ENCODE data around the gene ANKRD27. TPM values are rescaled to one million over a fixed set of nuclear protein-coding genes. Genes with fewer than 3 reads are reported as not detected.
"Not testable (repeated sequence)": the region's sequence is repeated elsewhere in the genome, so short reads cannot be mapped to it uniquely, and the experiment has no call there.

ANKRD27 gene
- total RNA-seq, 2 experiments from 2014 or later, result 36.6 to 37.0 TPM

GRCh38 chr19:32702010-32702409 lies 27.0 kb upstream of the ANKRD27 start:
- intact Hi-C loops (cut with DNase I, micrococcal nuclease), result no loop called here
- Mint-ChIP-seq H3K4me1 (peaks cover 15% of the 10 kb centered on the region), H3K4me3 (no peak overlapping the region), H3K36me3 (ENCODE audit: low read depth) (peaks cover 86% of the 10 kb centered on the region), H3K9me3 (ENCODE audit: low read depth) (peaks cover 15% of the 10 kb centered on the region), H3K27me3 (no peaks in the 10 kb centered on the region), H3K27ac (no peak overlapping the region)
- DNase-seq, result no peak
- ChIA-PET POLR2A (no interaction called here), CTCF (no interaction called here)
- no peak for ATAC-seq

DNA sequence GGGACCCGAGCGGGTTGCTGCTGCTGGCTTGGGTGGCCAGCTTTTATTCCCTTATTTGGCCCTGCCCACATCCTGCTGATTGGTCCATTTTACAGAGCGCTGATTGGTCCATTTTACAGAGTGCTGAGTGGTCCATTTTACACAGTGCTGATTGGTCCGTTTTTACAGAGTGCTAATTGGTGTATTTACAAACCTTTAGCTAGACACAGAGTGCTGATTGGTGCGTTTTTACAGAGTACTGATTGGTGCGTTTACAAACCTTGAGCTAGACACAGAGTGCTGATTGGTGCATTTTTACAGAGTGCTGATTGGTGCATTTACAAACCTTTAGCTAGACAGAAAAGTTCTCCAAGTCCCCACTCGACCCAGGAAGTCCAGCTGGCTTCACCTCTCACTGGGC lies 25.1 kb upstream of the ANKRD27 start:
- H3K4me3 Mint-ChIP-seq; H3K27ac Mint-ChIP-seq; ATAC-seq; DNase-seq; intact Hi-C loops (cut with DNase I, micrococcal nuclease); H3K27me3 Mint-ChIP-seq: not testable (repeated sequence)
- CTCF ChIA-PET, result interaction anchor here (0.8 to 1.2 kb wide), 2 partner anchors 10 to 12 kb away, joined by 3 read pairs; no protein-coding TSS in a partner anchor
- Mint-ChIP-seq H3K9me3 (ENCODE audit: low read depth) (peaks cover 13% of the 10 kb centered on the region), H3K4me1 (peaks cover 28% of the 10 kb centered on the region), H3K36me3 (ENCODE audit: low read depth) (peaks cover 86% of the 10 kb centered on the region)
- POLR2A ChIA-PET, result interaction anchor here (0.7 kb wide), 1 partner anchor 341 kb away, joined by 4 read pairs; no protein-coding TSS in a partner anchor

DNA sequence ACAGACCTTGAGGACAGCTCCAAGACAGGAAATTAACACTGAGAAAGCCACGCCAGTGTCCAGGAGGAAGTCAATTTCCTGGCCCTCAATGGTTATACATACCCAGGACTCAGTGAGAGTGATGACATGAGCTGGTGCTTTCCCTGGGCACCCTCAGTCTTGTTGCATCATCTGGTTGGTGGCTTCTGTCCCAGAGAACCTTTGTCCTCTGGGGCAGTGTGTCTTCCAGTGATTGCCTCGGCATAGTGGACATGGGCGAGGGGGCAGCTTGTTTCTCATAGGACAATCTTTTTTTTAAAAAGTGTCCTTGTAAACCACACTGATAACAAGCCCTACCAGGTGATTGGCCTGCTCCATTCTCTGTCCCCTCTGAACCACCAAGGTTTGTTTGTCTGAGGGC lies 21.8 kb upstream of the ANKRD27 start:
- CTCF ChIA-PET, result interaction anchor here (0.6 kb wide), 1 partner anchor 11 kb away, joined by 3 read pairs; no protein-coding TSS in a partner anchor
- H3K27ac Mint-ChIP-seq; H3K4me3 Mint-ChIP-seq; H3K9me3 Mint-ChIP-seq (ENCODE audit: low read depth); intact Hi-C loops (cut with DNase I, micrococcal nuclease); ATAC-seq; H3K27me3 Mint-ChIP-seq; DNase-seq; POLR2A ChIA-PET: not testable (repeated sequence)
- Mint-ChIP-seq H3K4me1 (peaks cover 52% of the 10 kb centered on the region), H3K36me3 (ENCODE audit: low read depth) (peaks cover 76% of the 10 kb centered on the region)

GRCh38 chr19:32695506-32695905 lies 20.5 kb upstream of the ANKRD27 start:
- peak overlapping the region; percentile 2 for H3K27ac Mint-ChIP-seq

DNA sequence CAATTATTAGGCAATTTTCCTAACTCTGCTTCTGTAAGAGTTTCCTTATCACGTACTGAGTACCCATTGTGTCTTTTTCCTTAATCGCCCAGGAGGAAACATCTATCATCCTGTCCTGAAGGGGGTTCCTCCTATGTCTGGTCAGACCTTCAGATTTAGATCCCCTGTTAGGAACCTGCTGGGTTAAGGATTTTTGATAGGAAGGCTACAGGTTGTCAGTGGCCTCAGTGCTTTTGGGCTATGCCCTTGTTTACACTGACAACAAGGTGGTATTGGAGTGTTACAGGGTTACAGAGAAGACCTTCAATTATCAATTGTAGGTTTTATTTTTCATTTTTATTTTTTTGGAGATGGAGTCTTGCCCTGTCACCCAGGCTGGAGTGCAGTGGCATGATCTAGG lies 19.9 kb upstream of the ANKRD27 start:
- H3K4me3 Mint-ChIP-seq, result peak overlapping the region; percentile 83
- ATAC-seq, result not testable (repeated sequence)

More at GRCh38 chr19:32695506-32695905, 20.5 kb upstream of the ANKRD27 start:
- Mint-ChIP-seq H3K4me1 (peaks cover 58% of the 10 kb centered on the region), H3K36me3 (ENCODE audit: low read depth) (peaks cover 70% of the 10 kb centered on the region)
- CTCF ChIA-PET; H3K9me3 Mint-ChIP-seq (ENCODE audit: low read depth); ATAC-seq; DNase-seq; intact Hi-C loops (cut with DNase I, micrococcal nuclease); H3K27me3 Mint-ChIP-seq; H3K4me3 Mint-ChIP-seq; POLR2A ChIA-PET: not testable (repeated sequence)

GRCh38 chr19:32694316-32694715 lies 19.3 kb upstream of the ANKRD27 start:
- POLR2A ChIA-PET; DNase-seq; H3K27me3 Mint-ChIP-seq; ATAC-seq; H3K27ac Mint-ChIP-seq; H3K9me3 Mint-ChIP-seq (ENCODE audit: low read depth): not testable (repeated sequence)
- intact Hi-C loops (cut with DNase I, micrococcal nuclease), result loop anchor here (5.0 kb wide), 7 partner anchors 97 to 1478 kb away; partner anchors contain the start of genes CEP89 (in 1 of the 2), FAAP24 (in 1 of the 2), LSM14A (in 1 of the 2) and PDCD5 (in 1 of the 2)
- H3K4me1 Mint-ChIP-seq, result peaks cover 68% of the 10 kb centered on the region
- H3K36me3 Mint-ChIP-seq (ENCODE audit: low read depth), result peaks cover 58% of the 10 kb centered on the region
- CTCF ChIA-PET, result interaction anchor here (0.6 kb wide), 1 partner anchor 311 kb away, joined by 3 read pairs; no protein-coding TSS in a partner anchor
- peak overlapping the region; percentile 83 for H3K4me3 Mint-ChIP-seq

More for the DNA sequence above, 19.9 kb upstream of the ANKRD27 start:
- intact Hi-C loops (cut with DNase I, micrococcal nuclease), result loop anchor here (5.0 kb wide), 7 partner anchors 98 to 1477 kb away; partner anchors contain the start of genes CEP89 (in 1 of the 2), FAAP24 (in 1 of the 2), LSM14A (in 1 of the 2) and PDCD5 (in 1 of the 2)
- CTCF ChIA-PET, result interaction anchor here (0.6 kb wide), 1 partner anchor 311 kb away, joined by 3 read pairs; no protein-coding TSS in a partner anchor
- H3K27ac Mint-ChIP-seq; POLR2A ChIA-PET; DNase-seq; H3K27me3 Mint-ChIP-seq; H3K9me3 Mint-ChIP-seq (ENCODE audit: low read depth): not testable (repeated sequence)
- Mint-ChIP-seq H3K4me1 (peaks cover 64% of the 10 kb centered on the region), H3K36me3 (ENCODE audit: low read depth) (peaks cover 64% of the 10 kb centered on the region)

- ATAC-seq (peak; percentile 18), DNase-seq (peak; percentile 75)
- intact Hi-C loops (cut with DNase I, micrococcal nuclease), result loop anchor here (1.0 to 5.0 kb wide), 9 partner anchors 96 to 1479 kb away; partner anchors contain the start of genes PDCD5 (in 2 of the 2), CEBPG (in 1 of the 2), CEP89 (in 1 of the 2) and FAAP24 (in 1 of the 2)
- not testable (repeated sequence) for H3K9me3 Mint-ChIP-seq (ENCODE audit: low read depth); H3K27me3 Mint-ChIP-seq
- Mint-ChIP-seq H3K4me1 (peaks cover 67% of the 10 kb centered on the region), H3K4me3 (peak overlapping the region; percentile 83), H3K27ac (peak overlapping the region; percentile 91), H3K36me3 (ENCODE audit: low read depth) (peaks cover 50% of the 10 kb centered on the region)
- CTCF ChIA-PET, result interaction anchor here (0.6 to 1.0 kb wide), 2 partner anchors 10 to 17 kb away, joined by 3 read pairs; no protein-coding TSS in a partner anchor
- POLR2A ChIA-PET, result interaction anchor here (0.6 to 1.2 kb wide), 6 partner anchors 14 to 281 kb away, joined by 3 to 8 read pairs (median 4); partner anchors contain the start of gene ANKRD27
Observed at GRCh38 chr19:32693151-32694108, 18.4 kb upstream of the ANKRD27 start.

GRCh38 chr19:32692727-32693061 lies 17.7 kb upstream of the ANKRD27 start:
- Mint-ChIP-seq H3K4me1 (peaks cover 64% of the 10 kb centered on the region), H3K27ac (peak overlapping the region; percentile 91), H3K27me3 (no peaks in the 10 kb centered on the region), H3K36me3 (ENCODE audit: low read depth) (peaks cover 42% of the 10 kb centered on the region), H3K4me3 (peak overlapping the region; percentile 83), H3K9me3 (ENCODE audit: low read depth) (peaks cover 5% of the 10 kb centered on the region)
- peak; percentile 2 for ATAC-seq
- POLR2A ChIA-PET, result interaction anchor here (1.2 kb wide), 2 partner anchors 120 to 282 kb away, joined by 3 to 8 read pairs; no protein-coding TSS in a partner anchor
- peak; percentile 31 for DNase-seq
- CTCF ChIA-PET, result no interaction called here
- intact Hi-C loops (cut with DNase I, micrococcal nuclease), result loop anchor here (1.0 to 5.0 kb wide), 11 partner anchors 17 to 1480 kb away; partner anchors contain the start of genes FAAP24 (in 2 of the 2), PDCD5 (in 2 of the 2), ANKRD27 (in 1 of the 2) and CEBPG (in 1 of the 2)

DNA sequence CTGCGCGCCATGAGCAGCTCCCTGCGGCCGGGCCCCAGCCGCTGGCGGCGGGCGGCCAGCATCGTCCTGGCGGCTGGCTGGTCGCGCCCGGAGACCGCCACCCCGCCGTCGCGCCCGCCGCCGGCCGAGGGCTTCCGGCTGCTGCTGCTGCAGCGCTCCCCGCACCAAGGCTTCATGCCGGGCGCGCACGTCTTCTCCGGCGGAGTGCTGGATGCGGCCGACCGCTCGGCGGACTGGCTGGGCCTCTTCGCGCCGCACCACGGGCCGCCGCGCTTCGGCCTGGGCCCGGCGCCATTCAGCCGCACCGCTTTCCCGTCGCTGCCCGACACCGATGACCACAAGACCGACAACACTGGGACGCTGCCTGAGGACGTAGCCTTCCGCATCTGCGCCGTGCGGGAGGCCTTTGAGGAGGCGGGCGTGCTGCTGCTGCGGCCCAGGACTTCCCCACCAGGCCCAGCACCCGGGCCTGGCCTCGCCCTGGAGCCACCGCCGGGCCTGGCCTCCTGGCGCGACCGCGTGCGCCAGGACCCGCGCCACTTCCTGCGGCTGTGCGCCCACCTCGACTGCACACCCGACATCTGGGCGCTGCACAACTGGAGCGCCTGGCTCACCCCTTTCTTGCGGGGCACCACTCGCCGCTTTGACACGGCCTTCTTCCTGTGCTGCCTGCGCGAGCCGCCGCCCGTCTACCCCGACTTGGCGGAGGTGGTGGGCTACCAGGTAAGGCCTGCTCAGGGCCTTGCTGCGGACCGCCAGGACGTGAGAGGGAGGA lies 17.2 kb upstream of the ANKRD27 start:
- H3K27ac Mint-ChIP-seq, result peak overlapping the region; percentile 91

GRCh38 chr19:32691291-32691951 lies 16.4 kb upstream of the ANKRD27 start, which contains the start of gene NUDT19:
Gene NUDT19 (plus strand): TSS chr19:32691821. CDS start chr19:32691961, 140 bp downstream.
- ATAC-seq, result peak; percentile 83
- H3K4me1 Mint-ChIP-seq, result peaks cover 56% of the 10 kb centered on the region
- peaks cover 35% of the 10 kb centered on the region for H3K36me3 Mint-ChIP-seq (ENCODE audit: low read depth)

More for the DNA sequence above, 17.2 kb upstream of the ANKRD27 start:
- Mint-ChIP-seq H3K27me3 (no peaks in the 10 kb centered on the region), H3K36me3 (ENCODE audit: low read depth) (peaks cover 37% of the 10 kb centered on the region), H3K9me3 (ENCODE audit: low read depth) (peaks cover 5% of the 10 kb centered on the region), H3K4me1 (peaks cover 60% of the 10 kb centered on the region), H3K4me3 (peak overlapping the region; percentile 83)
- CTCF ChIA-PET, result interaction anchor here (0.8 to 1.2 kb wide), 4 partner anchors 15 to 296 kb away, joined by 3 to 4 read pairs (median 3); partner anchors contain the start of gene RGS9BP
- POLR2A ChIA-PET, result interaction anchor here (0.7 to 1.0 kb wide), 2 partner anchors 9 to 36 kb away, joined by 3 to 4 read pairs; no protein-coding TSS in a partner anchor
- intact Hi-C loops (cut with DNase I, micrococcal nuclease), result loop anchor here (1.0 to 5.0 kb wide), 13 partner anchors 17 to 1480 kb away; partner anchors contain the start of genes ANKRD27 (in 2 of the 2), FAAP24 (in 2 of the 2), RGS9BP (in 2 of the 2) and CEBPG (in 1 of the 2)
- DNase-seq (peak; percentile 79), ATAC-seq (peak; percentile 49)

More at GRCh38 chr19:32691291-32691951, 16.4 kb upstream of the ANKRD27 start, which contains the start of gene NUDT19:
- peak within 1 kb of the TSS; percentile 92 for H3K27ac Mint-ChIP-seq
- H3K27me3 Mint-ChIP-seq, result no peaks in the 10 kb centered on the region
- peak; percentile 91 for DNase-seq
- ChIA-PET CTCF (interaction anchor here (0.6 to 1.8 kb wide), 6 partner anchors 10 to 1741 kb away, joined by 3 to 6 read pairs (median 3); partner anchors contain the start of gene RGS9BP), POLR2A (interaction anchor here (0.6 to 1.0 kb wide), 3 partner anchors 10 to 35 kb away, joined by 3 to 4 read pairs (median 3); no protein-coding TSS in a partner anchor)
- H3K4me3 Mint-ChIP-seq, result peak within 1 kb of the TSS; percentile 83
- intact Hi-C loops (cut with DNase I, micrococcal nuclease), result loop anchor here (1.0 to 5.0 kb wide), 11 partner anchors 16 to 1481 kb away; partner anchors contain the start of genes ANKRD27 (in 1 of the 2), CEP89 (in 1 of the 2), FAAP24 (in 1 of the 2) and GPATCH1 (in 1 of the 2)
- H3K9me3 Mint-ChIP-seq (ENCODE audit: low read depth), result peaks cover 5% of the 10 kb centered on the region

Data from activated CD4-positive, alpha-beta T cell treated with anti-CD3 and anti-CD28 coated beads for 36 hours (primary cell).